Epithelial cell of proximal tubule (primary cell): ENCODE measurements around the gene TPO. TPM values are rescaled to one million over a fixed set of nuclear protein-coding genes. Genes with fewer than 3 reads are reported as not detected.

Experiments used
- DNase-seq: peaks from one replicate; pipeline ENCODE4 v3.0.0-alpha.2; 2011; ENCODE audit warnings: low read depth
- H3K4me3 ChIP-seq: 2 replicates; pipeline ENCODE4 v1.5.1; 2011; ENCODE audit warnings: low read depth, mild to moderate bottlenecking, low read length
- CTCF ChIP-seq: conservative IDR thresholded peaks from 2 replicates; pipeline ENCODE4 v1.5.1; 2012; ENCODE audit warnings: low read depth, mild to moderate bottlenecking, low read length
- total RNA-seq: library from RNA; depleted of rRNA; stranded (reverse); fragments of >200 nt; gene quantifications from 2 replicates; pipeline ENCODE4 v1.2.3, GENCODE V29; 2015

The TPO gene
- total RNA-seq, 1 donor from 2014 or later, result not detected

GRCh38 chr2:1455466-1455865 lies 42.2 kb downstream of the TPO start:
- no peak for DNase-seq

DNA sequence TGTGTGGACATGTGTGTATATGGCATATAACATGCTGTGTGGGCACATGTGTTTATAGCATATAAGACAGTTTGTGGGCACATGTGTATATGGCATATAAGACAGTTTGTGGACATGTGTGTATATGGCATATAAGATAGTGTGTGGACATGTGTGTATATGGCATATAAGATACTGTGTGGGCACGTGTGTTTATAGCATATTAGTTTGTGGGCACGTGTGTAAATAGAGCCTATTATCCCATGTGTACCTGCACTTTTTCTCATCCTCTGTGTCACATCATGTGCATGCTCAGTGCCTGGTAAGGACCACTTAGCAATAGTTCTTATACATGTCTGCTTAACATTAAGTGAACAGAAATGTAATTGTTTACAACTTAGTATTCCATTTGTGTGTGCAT lies 45.2 kb downstream of the TPO start:
- no peak for DNase-seq
- no peak for TF ChIP-seq CTCF

More at GRCh38 chr2:1455466-1455865, 42.2 kb downstream of the TPO start:
- no peak overlapping the region for H3K4me3 ChIP-seq
- no peak for TF ChIP-seq CTCF

GRCh38 chr2:1459727-1460126 lies 46.5 kb downstream of the TPO start:
- TF ChIP-seq CTCF, result no peak
- DNase-seq, result no peak
- no peak overlapping the region for H3K4me3 ChIP-seq

More for the DNA sequence above, 45.2 kb downstream of the TPO start:
- H3K4me3 ChIP-seq, result no peak overlapping the region

DNA sequence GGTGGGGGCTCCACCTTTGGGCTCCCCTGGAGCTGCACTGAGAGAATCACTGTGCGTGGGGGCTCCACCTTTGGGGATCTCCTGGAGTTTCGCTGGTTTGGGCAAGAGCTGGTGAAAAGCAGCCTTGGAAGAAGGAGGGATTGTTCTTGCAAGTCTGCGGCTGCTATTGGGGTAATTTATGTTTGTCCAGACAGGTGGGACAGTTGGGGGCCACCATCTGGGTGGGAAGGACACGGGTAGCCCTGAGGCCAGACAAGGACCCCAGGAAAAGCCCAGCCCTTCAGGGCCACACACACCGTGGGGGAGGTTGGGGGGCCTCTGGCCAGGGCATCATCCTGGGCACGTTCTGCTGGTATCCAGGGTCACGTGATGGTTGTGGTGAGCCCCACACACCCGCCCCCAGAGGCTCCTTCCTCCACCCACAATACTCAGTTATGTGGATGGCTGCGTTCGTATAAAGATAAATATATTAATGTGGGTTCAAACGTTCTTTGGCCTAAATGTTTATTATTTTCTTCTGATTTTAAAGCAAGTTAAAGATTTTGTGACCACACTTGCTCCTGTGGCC lies 47.7 kb downstream of the TPO start:
- no peak for TF ChIP-seq CTCF

GRCh38 chr2:1461507-1462390 lies 48.5 kb downstream of the TPO start:
- TF ChIP-seq CTCF, result no peak
- no peak overlapping the region for H3K4me3 ChIP-seq
- DNase-seq, result no peak

More for the DNA sequence above, 47.7 kb downstream of the TPO start:
- no peak for DNase-seq
- no peak overlapping the region for H3K4me3 ChIP-seq

DNA sequence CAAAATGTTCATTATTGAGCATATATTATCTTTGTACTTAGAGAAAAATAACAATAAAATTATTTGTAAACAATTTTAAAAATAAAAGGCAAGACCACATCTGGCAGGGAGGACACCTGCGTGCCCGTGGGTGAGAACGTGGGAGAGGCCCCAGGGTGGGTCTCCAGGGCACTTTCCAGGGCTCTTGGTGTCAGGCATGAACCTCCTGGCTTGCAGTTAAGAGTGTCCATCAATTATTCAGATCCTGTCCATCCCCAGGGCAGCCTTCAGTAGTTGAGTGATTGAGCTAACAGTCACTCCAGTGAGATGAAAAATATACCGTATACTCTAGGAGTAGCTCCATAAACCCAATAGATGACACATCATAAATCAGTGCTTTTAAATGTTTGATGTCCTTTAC lies 49.7 kb downstream of the TPO start:
- no peak for DNase-seq
- no peak overlapping the region for H3K4me3 ChIP-seq
- no peak for TF ChIP-seq CTCF
